HUES6 (cell line): ENCODE data around the gene STX2.
"Not testable (repeated sequence)": the region's sequence is repeated elsewhere in the genome, so short reads cannot be mapped to it uniquely, and the experiment has no call there.

ENCODE experiments used
- H3K27ac ChIP-seq: 2 replicates; pipeline ENCODE4 v1.7.0; 2013; ENCODE audit warnings: low read depth, mild to moderate bottlenecking, low read length, inconsistent platforms
- H3K27me3 ChIP-seq: 2 replicates; pipeline ENCODE4 v1.6.1; 2013; ENCODE audit warnings: low read length; ENCODE audit not compliant: control insufficient read depth, insufficient read depth
- H3K36me3 ChIP-seq: 2 replicates; pipeline ENCODE4 v1.6.1; 2013; ENCODE audit warnings: low read length; ENCODE audit not compliant: control insufficient read depth, insufficient read depth
- H3K4me1 ChIP-seq: 2 replicates; pipeline ENCODE4 v1.6.1; 2013; ENCODE audit warnings: low read length; ENCODE audit not compliant: control insufficient read depth, insufficient read depth
- H3K4me3 ChIP-seq: 2 replicates; pipeline ENCODE4 v1.5.1; 2013; ENCODE audit warnings: low read depth, low read length
- H3K9ac ChIP-seq: one replicate; pipeline ENCODE4 v1.6.1; 2013; ENCODE audit warnings: mild to moderate bottlenecking, low read length
- H3K9me3 ChIP-seq: 2 replicates; pipeline ENCODE4 v1.6.1; 2013; ENCODE audit warnings: low read depth, low read length; ENCODE audit not compliant: control insufficient read depth, insufficient read depth

STX2 gene

DNA sequence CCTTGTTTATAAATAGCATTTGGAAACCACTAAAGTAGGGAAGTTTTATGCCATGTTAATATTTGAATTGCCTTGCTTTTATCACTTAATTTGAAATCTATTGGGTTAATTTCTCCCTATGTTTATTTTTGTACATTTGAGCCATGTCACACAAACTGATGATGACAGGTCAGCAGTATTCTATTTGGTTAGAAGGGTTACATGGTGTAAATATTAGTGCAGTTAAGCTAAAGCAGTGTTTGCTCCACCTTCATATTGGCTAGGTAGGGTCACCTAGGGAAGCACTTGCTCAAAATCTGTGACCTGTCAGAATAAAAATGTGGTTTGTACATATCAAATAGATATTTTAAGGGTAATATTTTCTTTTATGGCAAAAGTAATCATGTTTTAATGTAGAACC lies 37.2 kb upstream of the STX2 start:
- peaks cover 56% of the 10 kb centered on the region for H3K36me3 ChIP-seq
- no peaks in the 10 kb centered on the region for H3K27me3 ChIP-seq
- H3K4me3 ChIP-seq = no peak overlapping the region
- no peaks in the 10 kb centered on the region for H3K9me3 ChIP-seq
- no peak overlapping the region for H3K27ac ChIP-seq
- no peak overlapping the region for H3K9ac ChIP-seq
- H3K4me1 ChIP-seq = peaks cover 12% of the 10 kb centered on the region

DNA sequence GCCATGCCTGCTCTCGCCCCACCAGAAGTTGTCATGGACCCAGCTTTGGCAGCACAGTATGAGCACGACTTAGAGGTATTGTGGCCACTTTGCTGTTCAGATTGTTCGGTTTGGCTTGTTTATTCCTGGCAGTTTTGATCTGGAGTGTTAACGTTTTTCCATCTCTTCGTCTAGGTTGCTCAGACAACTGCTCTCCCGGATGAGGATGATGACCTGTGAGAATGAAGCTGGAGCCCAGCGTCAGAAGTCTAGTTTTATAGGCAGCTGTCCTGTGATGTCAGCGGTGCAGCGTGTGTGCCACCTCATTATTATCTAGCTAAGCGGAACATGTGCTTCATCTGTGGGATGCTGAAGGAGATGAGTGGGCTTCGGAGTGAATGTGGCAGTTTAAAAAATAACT lies 36.7 kb upstream of the STX2 start:
- H3K36me3 ChIP-seq = peaks cover 56% of the 10 kb centered on the region
- H3K27ac ChIP-seq, H3K9ac ChIP-seq: not testable (repeated sequence)

GRCh38 chr12:130875193-130875592 lies 36.1 kb upstream of the STX2 start:
- peaks cover 56% of the 10 kb centered on the region for H3K36me3 ChIP-seq
- no peaks in the 10 kb centered on the region for H3K27me3 ChIP-seq
- H3K4me1 ChIP-seq = peaks cover 22% of the 10 kb centered on the region
- H3K9ac ChIP-seq = no peak overlapping the region
- H3K4me3 ChIP-seq = no peak overlapping the region
- H3K9me3 ChIP-seq = no peaks in the 10 kb centered on the region
- no peak overlapping the region for H3K27ac ChIP-seq

More for the DNA sequence above, 36.7 kb upstream of the STX2 start:
- H3K4me3 ChIP-seq, H3K27me3 ChIP-seq, H3K9me3 ChIP-seq: not testable (repeated sequence)
- peaks cover 16% of the 10 kb centered on the region for H3K4me1 ChIP-seq

GRCh38 chr12:130874696-130875095 lies 35.6 kb upstream of the STX2 start:
- Histone ChIP-seq H3K27me3 (no peaks in the 10 kb centered on the region), H3K4me3 (no peak overlapping the region), H3K27ac (no peak overlapping the region), H3K4me1 (peaks cover 22% of the 10 kb centered on the region), H3K36me3 (peaks cover 56% of the 10 kb centered on the region), H3K9me3 (no peaks in the 10 kb centered on the region), H3K9ac (no peak overlapping the region)

- H3K4me3 ChIP-seq = peak overlapping the region; percentile 82
- peaks cover 22% of the 10 kb centered on the region for H3K4me1 ChIP-seq
- H3K36me3 ChIP-seq = peaks cover 56% of the 10 kb centered on the region
- H3K9ac ChIP-seq = no peak overlapping the region
- no peaks in the 10 kb centered on the region for H3K9me3 ChIP-seq
- H3K27ac ChIP-seq = no peak overlapping the region
- no peaks in the 10 kb centered on the region for H3K27me3 ChIP-seq
Observed at GRCh38 chr12:130873825-130874224, 34.8 kb upstream of the STX2 start.

DNA sequence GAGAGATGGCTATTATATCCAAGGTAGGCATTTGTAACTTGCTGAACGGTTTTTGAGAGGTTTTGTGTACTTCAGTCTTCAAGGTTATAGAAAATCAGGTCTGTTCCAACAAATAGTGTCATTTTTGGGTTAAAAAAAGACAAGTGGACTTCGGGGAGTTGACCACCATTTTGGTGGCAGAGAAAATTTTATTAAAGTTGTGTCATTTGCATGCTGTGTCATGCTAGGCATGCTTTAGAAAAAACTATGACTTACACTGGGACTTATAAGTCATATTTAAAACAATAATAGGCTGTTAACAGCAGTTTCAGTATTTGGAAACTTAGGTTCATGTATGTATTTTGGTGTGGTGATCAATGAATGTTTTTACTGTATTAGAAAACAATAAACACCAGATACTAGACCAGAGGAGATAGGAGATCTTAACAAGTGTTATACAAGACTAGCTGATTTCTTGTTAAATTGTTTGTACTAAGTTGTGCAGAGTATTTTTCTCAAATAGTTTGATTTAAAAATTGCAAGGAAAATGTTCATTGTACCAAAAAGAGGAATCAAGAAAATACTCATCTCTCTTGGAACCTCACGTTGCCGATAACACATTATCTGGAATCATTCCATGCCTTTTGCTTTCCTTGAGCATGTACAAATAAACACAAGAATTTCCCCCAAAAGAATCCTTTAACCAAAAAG lies 34.2 kb upstream of the STX2 start:
- Histone ChIP-seq H3K27me3 (no peaks in the 10 kb centered on the region), H3K27ac (peak overlapping the region; percentile 92; the same call in 1 of the 2 replicates), H3K9me3 (no peaks in the 10 kb centered on the region), H3K4me1 (peaks cover 22% of the 10 kb centered on the region), H3K4me3 (peak overlapping the region; percentile 82), H3K36me3 (peaks cover 54% of the 10 kb centered on the region), H3K9ac (peak overlapping the region; percentile 87)

DNA sequence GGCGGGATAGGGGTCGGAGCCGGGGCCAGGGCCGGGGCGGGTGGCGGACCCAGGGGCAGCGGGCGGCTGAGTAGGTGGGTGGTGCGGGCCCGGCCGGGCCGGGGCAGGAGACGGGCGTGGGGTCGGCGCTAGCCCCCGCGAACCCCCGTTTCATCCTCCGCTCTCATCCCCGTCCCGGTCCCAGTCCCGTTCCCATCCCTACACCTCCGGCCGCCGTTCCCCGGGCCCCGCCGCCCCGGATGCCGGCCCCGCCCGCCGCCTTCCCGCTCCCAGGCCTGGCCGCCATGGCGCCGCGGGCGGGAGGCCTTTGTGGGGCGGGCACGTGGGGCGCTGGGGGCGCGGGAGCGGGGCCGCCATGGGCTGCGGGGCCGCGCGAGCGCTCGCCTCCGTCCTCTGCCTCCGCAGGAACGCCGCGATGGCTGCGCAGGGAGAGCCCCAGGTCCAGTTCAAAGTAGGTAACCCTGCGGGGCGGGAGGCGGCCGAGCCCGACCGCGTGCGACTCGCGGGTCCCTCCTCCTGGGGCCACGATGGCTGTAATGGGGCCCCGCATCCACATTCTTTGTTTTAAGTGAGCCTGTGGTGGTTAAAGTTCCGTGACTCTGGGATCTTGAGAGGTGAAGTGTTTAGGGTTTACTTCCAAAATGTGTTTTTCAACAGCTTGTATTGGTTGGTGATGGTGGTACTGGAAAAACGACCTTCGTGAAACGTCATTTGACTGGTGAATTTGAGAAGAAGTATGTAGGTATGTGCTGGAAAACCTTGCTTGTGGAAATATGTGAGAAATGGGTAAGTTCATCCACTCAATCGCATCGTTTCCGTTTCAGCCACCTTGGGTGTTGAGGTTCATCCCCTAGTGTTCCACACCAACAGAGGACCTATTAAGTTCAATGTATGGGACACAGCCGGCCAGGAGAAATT lies 33.4 kb upstream of the STX2 start:
- H3K4me1 ChIP-seq = peaks cover 22% of the 10 kb centered on the region
- peak overlapping the region; percentile 82 for H3K4me3 ChIP-seq
- no peaks in the 10 kb centered on the region for H3K9me3 ChIP-seq
- peak overlapping the region; percentile 87 for H3K9ac ChIP-seq
- no peaks in the 10 kb centered on the region for H3K27me3 ChIP-seq
- peaks cover 49% of the 10 kb centered on the region for H3K36me3 ChIP-seq
- H3K27ac ChIP-seq = peak overlapping the region; percentile 92

GRCh38 chr12:130871286-130872178 lies 32.5 kb upstream of the STX2 start, which contains the start of gene RAN:
RAN (plus strand) TSS chr12:130872066; CDS start chr12:130872594, 528 bp downstream.
- Histone ChIP-seq H3K9ac (peak within 1 kb of the TSS; percentile 97), H3K9me3 (no peaks in the 10 kb centered on the region), H3K27me3 (no peaks in the 10 kb centered on the region), H3K4me3 (peak within 1 kb of the TSS; percentile 82), H3K36me3 (peaks cover 40% of the 10 kb centered on the region), H3K4me1 (peaks cover 22% of the 10 kb centered on the region), H3K27ac (peak within 1 kb of the TSS; percentile 92)

DNA sequence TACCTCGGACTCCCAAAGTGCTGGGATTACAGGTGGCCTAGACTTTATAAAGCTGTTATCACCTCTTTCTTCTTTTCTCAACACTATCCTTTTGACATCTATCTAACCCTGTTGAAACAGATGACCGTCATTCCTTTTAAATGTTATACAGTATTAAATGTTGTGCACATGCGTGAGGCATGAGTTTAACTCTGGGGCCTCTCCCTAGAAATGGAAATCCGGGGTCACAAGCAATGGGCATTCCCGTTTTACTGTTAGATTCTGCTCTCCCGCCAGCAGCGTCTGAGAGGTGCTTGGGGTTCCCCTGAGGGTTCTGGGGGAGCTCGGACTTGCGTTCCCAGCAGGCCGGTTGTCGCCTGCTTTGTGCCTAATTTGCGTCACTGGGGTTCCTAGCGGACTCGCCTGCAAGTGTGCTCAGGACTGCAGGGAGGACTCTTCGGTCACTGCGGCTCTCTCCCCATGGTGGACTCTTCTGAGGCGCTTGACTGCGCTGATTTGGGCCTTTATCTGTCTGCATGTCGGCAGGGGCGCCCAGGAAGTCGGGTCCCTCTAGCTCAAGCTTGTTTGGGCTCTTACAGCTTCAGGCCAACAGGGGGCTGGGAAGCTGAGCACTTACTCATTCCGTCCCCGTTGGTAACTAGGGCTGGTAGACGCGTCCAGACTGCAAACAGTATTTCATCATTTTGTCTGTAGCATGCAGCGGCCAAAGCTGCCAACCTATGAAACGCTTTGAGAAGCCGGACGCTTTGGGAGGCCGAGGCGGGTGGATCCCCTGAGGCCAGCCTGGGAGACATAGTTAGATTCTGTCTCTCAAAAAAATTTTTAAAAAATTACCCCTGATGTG lies 31.6 kb upstream of the STX2 start:
- Histone ChIP-seq H3K9me3 (no peaks in the 10 kb centered on the region), H3K4me1 (peaks cover 22% of the 10 kb centered on the region), H3K4me3 (peak overlapping the region; percentile 82), H3K36me3 (peaks cover 32% of the 10 kb centered on the region), H3K9ac (peak overlapping the region; percentile 97), H3K27me3 (no peaks in the 10 kb centered on the region), H3K27ac (peak overlapping the region; percentile 92)

- H3K9ac ChIP-seq = no peak overlapping the region
- H3K36me3 ChIP-seq = peaks cover 9% of the 10 kb centered on the region
- H3K4me1 ChIP-seq = peaks cover 17% of the 10 kb centered on the region
- H3K9me3 ChIP-seq = no peaks in the 10 kb centered on the region
- no peaks in the 10 kb centered on the region for H3K27me3 ChIP-seq
- H3K27ac ChIP-seq = no peak overlapping the region
- H3K4me3 ChIP-seq = no peak overlapping the region
Observed at GRCh38 chr12:130868412-130868811, 29.4 kb upstream of the STX2 start.
